Spleen (tissue), 11 donors: ENCODE measurements around the gene DUSP9. TPM values are rescaled to one million over a fixed set of nuclear protein-coding genes. Genes with fewer than 3 reads are reported as not detected.

ENCODE experiments used
- DNase-seq: peaks from one replicate; pipeline ENCODE4 v3.0.0-alpha.2; 2020
- H3K27ac ChIP-seq, 8 donors: fragments of 200-600 bp; sonication (generic) in 7 of 8; 1 replicate in 4 of 8; 2 replicates in 4 of 8; pipeline versions ENCODE4 v1.5.0 to v1.8.0; 2016 to 2021; ENCODE audit warnings: inconsistent platforms in 4 of 8, mild to moderate bottlenecking in 4 of 8, moderate library complexity in 1 of 8
- H3K27me3 ChIP-seq, 7 donors: fragments of 200-600 bp; sonication (generic) in 6 of 7; replicated peaks in 1 of 7; 1 replicate in 4 of 7; 2 replicates in 3 of 7; pipeline versions ENCODE4 v1.5.0 to v1.8.0; 2016 to 2021; ENCODE audit warnings: inconsistent platforms in 3 of 7, mild to moderate bottlenecking in 1 of 7
- H3K36me3 ChIP-seq, 6 donors: fragments of 200-600 bp; sonication (generic) in 5 of 6; 1 replicate in 4 of 6; 2 replicates in 2 of 6; pipeline versions ENCODE4 v1.5.0 to v1.8.0; 2016 to 2021; ENCODE audit warnings: inconsistent platforms in 2 of 6
- H3K4me1 ChIP-seq, 6 donors: fragments of 200-600 bp; sonication (generic) in 5 of 6; 1 replicate in 3 of 6; 2 replicates in 3 of 6; pipeline versions ENCODE4 v1.5.0 to v1.8.0; 2016 to 2021; ENCODE audit warnings: inconsistent platforms in 3 of 6
- H3K4me3 ChIP-seq, 8 donors: fragments of 200-600 bp; sonication (generic) in 7 of 8; 1 replicate in 4 of 8; 2 replicates in 4 of 8; pipeline versions ENCODE4 v1.5.0 to v1.8.0; 2016 to 2021; ENCODE audit warnings: inconsistent platforms in 4 of 8, mild to moderate bottlenecking in 4 of 8, moderate library complexity in 2 of 8
- H3K9me3 ChIP-seq, 8 donors: fragments of 200-600 bp; sonication (generic) in 7 of 8; 1 replicate in 4 of 8; 2 replicates in 4 of 8; pipeline versions ENCODE4 v1.5.0 to v1.8.0; 2016 to 2021; ENCODE audit warnings: inconsistent platforms in 4 of 8
- CTCF ChIP-seq, 11 experiments: fragments of 200-600 bp in 7 of 11; fragments of 450-650 bp in 4 of 11; sonication (generic) in 4 of 11; IDR thresholded peaks in 8 of 11; conservative IDR thresholded peaks in 3 of 11; 1 replicate in 7 of 11; 2 replicates in 4 of 11; pipeline versions ENCODE4 v1.4.0 to v1.8.0; 2016 to 2021; ENCODE audit warnings: antibody characterized with exemption in 11 of 11, inconsistent platforms in 4 of 11, mild to moderate bottlenecking in 1 of 11
- POLR2A ChIP-seq, 3 donors: fragments of 450-650 bp; IDR thresholded peaks; one replicate each; pipeline ENCODE4 v1.5.1; 2017; ENCODE audit warnings: antibody characterized with exemption in 3 of 3, mild to moderate bottlenecking in 1 of 3
- POLR2AphosphoS5 ChIP-seq, 3 donors: sonication (generic); formaldehyde crosslinking; IDR thresholded peaks; one replicate each; pipeline ENCODE4 v1.5.1; 2017; ENCODE audit warnings: antibody characterized with exemption in 3 of 3
- WGBS, 5 donors: extraction: QIAGEN DNeasy Blood & Tissue Kit in 3 of 5; methylation state at CpG; one replicate each; pipeline versions ENCODE4 v1.1.5 to v1.1.7; 2013 to 2018; 5-methylcytosine and 5-hydroxymethylcytosine counted together
- intact Hi-C: fragments of 100-400 bp; cut with DNase I; formaldehyde crosslinking; loops from one replicate; pipeline ENCODE4 v1.15.0; 2023; ENCODE audit warnings: low total_unique reads
- polyA plus RNA-seq, 3 donors: library from polyadenylated mRNA; stranded (reverse); fragments of 200-250 nt; gene quantifications; one replicate each; pipeline ENCODE4 v1.2.1, GENCODE V29; 2013
- total RNA-seq, 7 donors: library from RNA; depleted of rRNA in 3 of 7; stranded (reverse); fragments of >200 nt in 3 of 7; fragmentation: NEBNext Ultra II Directional in 4 of 7; extraction: Animal tissue kit (Norgen Biotek cat#: 25700) in 4 of 7; gene quantifications; one replicate each; pipeline versions ENCODE4 v1.1.0 to v1.2.1, GENCODE V29; 2016 to 2021
- donor health status: healthy with polysubstance abuse.
- donor health status: DM: no; HTN: no; CAD: no; lungs with moderate emphysema.
- donor health status: DM: no; HTN: no; CAD: no.
- donor health status: Bipolar disorder and iron deficiency.
- donor health status: healthy.
- donor health status: DM: no; HTN: no; CAD: no.
- donor health status: DM: yes; HTN: yes; CAD: no.

Gene DUSP9
- total and polyA plus RNA-seq, 10 donors: 0.09 to 0.17 TPM; not detected in 8

- DNase-seq: no peak
- no peak for TF ChIP-seq CTCF (IDR thresholded peaks at IDR 0.05 in 8 of 11, conservative IDR thresholded peaks at IDR 0.05 in 3 of 11)
- no peak for TF ChIP-seq POLR2AphosphoS5 (IDR thresholded peaks at IDR 0.05)
- no peak for TF ChIP-seq POLR2A (IDR thresholded peaks at IDR 0.05)
Observed at GRCh38 chrX:153620576-153620975, 26.4 kb upstream of the DUSP9 start.

GRCh38 chrX:153621949-153622598, 24.9 kb upstream of the DUSP9 start:
- Histone ChIP-seq H3K9me3 (no peaks in the 10 kb centered on the region), H3K27me3 (peaks cover 0 to 36% (median 3%) of the 10 kb centered on the region in 7 donors), H3K27ac (no peak overlapping the region), H3K4me3 (no peak overlapping the region), H3K4me1 (no peaks in the 10 kb centered on the region), H3K36me3 (no peaks in the 10 kb centered on the region)
- intact Hi-C loops: no loop called here
- DNase-seq: peak; percentile 15
- TF ChIP-seq POLR2A (IDR thresholded peaks at IDR 0.05) (no peak), CTCF (IDR thresholded peaks at IDR 0.05 in 8 of 11, conservative IDR thresholded peaks at IDR 0.05 in 3 of 11) (no peak), POLR2AphosphoS5 (IDR thresholded peaks at IDR 0.05) (no peak)
- 90 to 95% (median 91%) methylated on average over 21 to 27 of the region's 27 CpGs for WGBS, 5 donors

More at GRCh38 chrX:153620576-153620975, 26.4 kb upstream of the DUSP9 start:
- no peak overlapping the region for H3K27ac ChIP-seq
- no peaks in the 10 kb centered on the region for H3K9me3 ChIP-seq
- H3K4me1 ChIP-seq: no peaks in the 10 kb centered on the region
- no peak overlapping the region for H3K4me3 ChIP-seq
- H3K36me3 ChIP-seq: no peaks in the 10 kb centered on the region
- 66 to 91% (median 84%) methylated on average over 5 of the region's 5 CpGs for WGBS, 5 donors
- intact Hi-C loops: no loop called here
- H3K27me3 ChIP-seq: peaks cover 0 to 37% (median 3%) of the 10 kb centered on the region in 7 donors

GRCh38 chrX:153622661-153623309, 24.2 kb upstream of the DUSP9 start:
- no peaks in the 10 kb centered on the region for H3K36me3 ChIP-seq
- H3K4me1 ChIP-seq: no peaks in the 10 kb centered on the region
- intact Hi-C loops: no loop called here
- H3K9me3 ChIP-seq: no peaks in the 10 kb centered on the region
- 71 to 82% (median 76%) methylated on average over 14 to 17 of the region's 17 CpGs for WGBS, 5 donors
- DNase-seq: no peak
- no peak overlapping the region for H3K4me3 ChIP-seq
- no peak overlapping the region for H3K27ac ChIP-seq
- TF ChIP-seq POLR2AphosphoS5 (IDR thresholded peaks at IDR 0.05) (no peak), CTCF (IDR thresholded peaks at IDR 0.05 in 8 of 11, conservative IDR thresholded peaks at IDR 0.05 in 3 of 11) (no peak), POLR2A (IDR thresholded peaks at IDR 0.05) (no peak)
- peaks cover 0 to 37% (median 3%) of the 10 kb centered on the region in 7 donors for H3K27me3 ChIP-seq

GRCh38 chrX:153623310-153624029, 23.5 kb upstream of the DUSP9 start:
- H3K27me3 ChIP-seq: peaks cover 0 to 38% (median 3%) of the 10 kb centered on the region in 7 donors
- intact Hi-C loops: no loop called here
- H3K4me1 ChIP-seq: no peaks in the 10 kb centered on the region
- H3K9me3 ChIP-seq: no peaks in the 10 kb centered on the region
- no peak overlapping the region for H3K27ac ChIP-seq
- H3K36me3 ChIP-seq: no peaks in the 10 kb centered on the region
- peak; percentile 56 for DNase-seq
- TF ChIP-seq POLR2AphosphoS5 (IDR thresholded peaks at IDR 0.05) (no peak), POLR2A (IDR thresholded peaks at IDR 0.05) (no peak), CTCF (IDR thresholded peaks at IDR 0.05 in 8 of 11, conservative IDR thresholded peaks at IDR 0.05 in 3 of 11) (no peak)
- WGBS, 5 donors: 72 to 86% (median 75%) methylated on average over 5 to 16 of the region's 16 CpGs
- no peak overlapping the region for H3K4me3 ChIP-seq
